ENCODE measurements around the gene ELOVL6.
A peak's percentile ranks its signal among the peaks of the same experiment; 100 is the strongest.
"Not testable (repeated sequence)": the region's sequence is repeated elsewhere in the genome, so short reads cannot be mapped to it uniquely, and the experiment has no call there.

ELOVL6 gene

DNA sequence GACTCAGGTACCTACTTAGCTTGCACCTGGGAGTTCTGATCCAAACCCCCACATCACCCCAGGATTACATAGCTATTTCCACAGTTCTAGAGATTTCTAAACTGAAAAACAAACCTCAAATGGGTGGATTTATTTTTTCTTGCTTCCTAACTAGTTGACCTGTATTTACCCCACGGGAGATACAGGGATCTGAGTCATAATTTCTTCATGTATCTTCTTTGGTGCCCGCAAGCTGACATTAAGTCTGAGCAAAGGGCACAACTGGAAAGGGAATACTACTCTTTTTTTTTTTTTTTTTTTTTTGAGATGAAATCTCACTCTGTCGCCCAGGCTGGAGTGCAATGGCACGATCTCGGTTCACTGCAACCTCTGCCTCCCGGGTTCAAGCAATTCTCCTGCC lies 10.0 kb upstream of the ELOVL6 start:
- Mint-ChIP-seq H3K27me3 (no peaks in the 10 kb centered on the region), H3K4me1 (ENCODE audit: low read depth) (peaks cover 2% of the 10 kb centered on the region), H3K4me3 (no peak overlapping the region), H3K27ac (no peak overlapping the region), H3K9me3 (no peaks in the 10 kb centered on the region), H3K36me3 (ENCODE audit: low read depth) (no peaks in the 10 kb centered on the region)
- DNase-seq: no peak

- H3K27ac Mint-ChIP-seq: no peak overlapping the region
- no peaks in the 10 kb centered on the region for H3K36me3 Mint-ChIP-seq (ENCODE audit: low read depth)
- H3K4me3 Mint-ChIP-seq: no peak overlapping the region
- no peaks in the 10 kb centered on the region for H3K27me3 Mint-ChIP-seq
- H3K4me1 Mint-ChIP-seq (ENCODE audit: low read depth): peaks cover 2% of the 10 kb centered on the region
- no peak for DNase-seq
- no peaks in the 10 kb centered on the region for H3K9me3 Mint-ChIP-seq
These were observed 8.8 kb upstream of the ELOVL6 start for GRCh38 chr4:110207233-110207632.

GRCh38 chr4:110202024-110202423 lies 3.6 kb upstream of the ELOVL6 start:
- Mint-ChIP-seq H3K9me3 (no peaks in the 10 kb centered on the region), H3K4me1 (ENCODE audit: low read depth) (peaks cover 10% of the 10 kb centered on the region), H3K27ac (no peak overlapping the region), H3K36me3 (ENCODE audit: low read depth) (peaks cover 10% of the 10 kb centered on the region), H3K27me3 (no peaks in the 10 kb centered on the region), H3K4me3 (no peak overlapping the region)
- no peak for DNase-seq

GRCh38 chr4:110201502-110201901 lies 3.1 kb upstream of the ELOVL6 start:
- Mint-ChIP-seq H3K27ac (no peak overlapping the region), H3K4me3 (no peak overlapping the region), H3K9me3 (no peaks in the 10 kb centered on the region), H3K4me1 (ENCODE audit: low read depth) (peaks cover 10% of the 10 kb centered on the region), H3K27me3 (no peaks in the 10 kb centered on the region), H3K36me3 (ENCODE audit: low read depth) (peaks cover 10% of the 10 kb centered on the region)
- DNase-seq: no peak

DNA sequence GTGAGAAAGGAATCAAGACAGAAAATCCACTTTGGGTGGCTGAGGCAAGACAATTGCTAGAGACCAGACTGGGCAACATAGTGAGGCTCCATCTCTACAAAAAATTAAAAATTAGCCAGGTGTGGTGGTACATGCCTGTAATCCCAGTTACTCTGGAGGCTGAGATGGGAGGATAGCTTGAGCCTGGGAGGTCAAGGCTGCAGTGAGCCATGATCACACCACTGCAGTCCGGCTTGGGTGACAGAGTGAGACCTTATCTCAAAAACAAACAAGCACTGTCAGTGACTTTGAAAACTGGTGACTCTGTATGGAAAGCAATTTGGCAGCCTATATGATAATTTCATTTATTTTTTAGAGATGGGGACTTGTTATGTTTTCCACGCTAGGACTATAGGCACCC lies 2.3 kb upstream of the ELOVL6 start:
- Mint-ChIP-seq H3K9me3 (no peaks in the 10 kb centered on the region), H3K4me1 (ENCODE audit: low read depth) (peaks cover 13% of the 10 kb centered on the region), H3K36me3 (ENCODE audit: low read depth) (peaks cover 14% of the 10 kb centered on the region), H3K27me3 (no peaks in the 10 kb centered on the region), H3K4me3 (no peak overlapping the region), H3K27ac (no peak overlapping the region)
- DNase-seq: no peak

GRCh38 chr4:110198049-110198434 lies 373 bp downstream of the ELOVL6 start:
- Mint-ChIP-seq H3K27ac (peak overlapping the region; percentile 94), H3K9me3 (no peaks in the 10 kb centered on the region), H3K4me3 (peak overlapping the region; percentile 86), H3K36me3 (ENCODE audit: low read depth) (peaks cover 20% of the 10 kb centered on the region), H3K27me3 (no peaks in the 10 kb centered on the region), H3K4me1 (ENCODE audit: low read depth) (peaks cover 34% of the 10 kb centered on the region)
- no peak for DNase-seq

DNA sequence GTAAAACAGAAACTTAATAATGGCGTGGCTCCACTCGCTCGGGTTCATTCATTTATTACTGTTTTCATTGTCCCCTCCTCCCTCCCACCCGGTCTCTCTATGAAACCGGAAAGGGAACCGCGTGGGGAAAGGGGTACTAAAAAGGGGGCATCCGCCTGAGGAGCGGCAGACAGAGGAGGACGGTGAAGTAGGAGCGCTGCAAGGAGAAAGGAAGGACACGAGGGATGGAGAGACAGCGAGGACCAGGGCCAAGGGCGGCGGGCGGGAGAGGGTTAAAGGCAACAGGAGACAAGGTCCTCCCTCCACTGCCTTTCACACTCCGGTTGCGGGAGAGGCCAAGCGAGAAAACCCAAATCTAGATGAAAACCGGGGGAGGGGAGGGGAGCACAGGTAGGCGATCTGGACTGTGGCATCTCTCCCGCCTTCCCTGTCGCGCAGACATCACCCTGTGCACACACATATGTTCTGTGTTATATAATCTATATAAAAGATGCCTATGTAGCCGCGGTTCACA lies 829 bp downstream of the ELOVL6 start:
- H3K27ac Mint-ChIP-seq: peak overlapping the region; percentile 94
- H3K27me3 Mint-ChIP-seq: no peaks in the 10 kb centered on the region
- peak; percentile 78 for DNase-seq
- peaks cover 39% of the 10 kb centered on the region for H3K4me1 Mint-ChIP-seq (ENCODE audit: low read depth)
- peaks cover 24% of the 10 kb centered on the region for H3K36me3 Mint-ChIP-seq (ENCODE audit: low read depth)
- H3K4me3 Mint-ChIP-seq: peak overlapping the region; percentile 86
- no peaks in the 10 kb centered on the region for H3K9me3 Mint-ChIP-seq

DNA sequence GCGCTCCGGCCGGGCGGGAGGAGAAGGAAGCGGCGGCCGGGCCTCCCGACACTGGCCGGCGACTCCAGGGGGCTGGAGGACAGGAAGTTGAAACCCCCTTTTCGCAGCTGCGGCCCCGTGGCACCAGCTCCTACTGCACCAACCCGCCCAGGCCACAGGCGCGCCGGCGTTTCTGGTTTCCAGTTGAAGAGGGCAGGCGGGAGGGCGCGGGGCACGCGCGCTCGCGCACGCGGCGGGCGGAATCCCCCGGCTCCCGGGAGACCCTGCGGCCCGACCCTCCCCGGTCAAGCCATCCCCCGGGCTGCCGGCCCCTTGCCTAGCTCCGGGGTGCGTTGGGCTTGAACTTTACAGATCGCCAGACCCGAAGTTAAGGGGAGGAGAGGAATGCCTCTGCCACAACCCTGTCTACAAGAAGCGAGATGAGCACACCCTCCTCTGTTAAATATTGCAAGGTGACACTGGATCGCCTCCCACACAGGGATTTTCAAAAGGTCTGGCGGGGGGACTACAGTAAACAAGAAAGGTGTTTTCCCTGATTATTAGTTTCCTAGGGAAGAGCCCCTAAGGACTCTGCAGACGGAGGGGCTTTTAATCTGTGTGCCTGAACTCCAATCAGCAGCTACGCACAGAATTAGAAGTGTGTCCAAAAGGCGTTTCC lies 1.4 kb downstream of the ELOVL6 start:
- H3K27ac Mint-ChIP-seq: peak overlapping the region; percentile 94
- peak; percentile 84 for DNase-seq

DNA sequence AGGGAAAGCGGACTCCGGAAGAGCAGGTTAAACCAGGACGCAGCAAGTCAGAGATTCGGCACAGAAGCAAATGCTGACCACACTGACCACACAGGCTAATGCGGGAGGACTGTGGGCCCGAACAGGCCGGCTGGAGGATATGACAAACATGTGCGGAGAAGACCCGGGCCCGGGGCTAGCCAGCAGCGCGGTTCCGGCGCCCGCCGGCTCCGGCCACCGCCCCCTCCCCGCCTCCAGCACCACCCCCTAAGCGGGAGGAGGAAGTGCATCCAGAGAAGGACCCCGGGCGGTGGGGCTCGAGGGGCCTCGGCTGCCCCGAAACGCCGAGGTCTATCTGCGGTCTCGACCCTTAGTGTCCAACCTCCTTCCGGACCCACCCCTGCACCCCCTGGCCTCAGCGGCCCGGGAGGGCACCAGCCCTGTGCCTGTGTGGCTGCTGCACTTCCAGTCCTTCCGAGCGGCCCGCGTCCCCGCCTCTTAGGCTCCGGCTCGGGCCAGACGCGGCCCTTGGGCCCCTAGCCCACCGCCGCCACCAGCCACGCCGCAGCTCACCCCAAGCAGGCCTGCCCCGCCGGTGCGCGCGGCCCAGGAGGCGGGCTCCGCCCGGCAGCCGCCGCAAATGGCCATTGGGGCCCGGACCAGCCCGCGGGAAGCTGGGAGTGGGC lies 2.1 kb downstream of the ELOVL6 start:
- peak; percentile 78 for DNase-seq
- Mint-ChIP-seq H3K27me3 (no peaks in the 10 kb centered on the region), H3K4me3 (peak overlapping the region; percentile 86), H3K9me3 (no peaks in the 10 kb centered on the region), H3K4me1 (ENCODE audit: low read depth) (peaks cover 41% of the 10 kb centered on the region), H3K36me3 (ENCODE audit: low read depth) (peaks cover 24% of the 10 kb centered on the region), H3K27ac (peak overlapping the region; percentile 95)

More for the DNA sequence above, 1.4 kb downstream of the ELOVL6 start:
- Mint-ChIP-seq H3K4me3 (peak overlapping the region; percentile 86), H3K27me3 (no peaks in the 10 kb centered on the region), H3K9me3 (no peaks in the 10 kb centered on the region), H3K36me3 (ENCODE audit: low read depth) (peaks cover 24% of the 10 kb centered on the region), H3K4me1 (ENCODE audit: low read depth) (peaks cover 41% of the 10 kb centered on the region)

- Mint-ChIP-seq H3K9me3 (no peaks in the 10 kb centered on the region), H3K27me3 (no peaks in the 10 kb centered on the region), H3K4me1 (ENCODE audit: low read depth) (peaks cover 41% of the 10 kb centered on the region), H3K36me3 (ENCODE audit: low read depth) (peaks cover 24% of the 10 kb centered on the region), H3K4me3 (peak overlapping the region; percentile 86), H3K27ac (peak overlapping the region; percentile 95)
- no peak for DNase-seq
These were observed 2.7 kb downstream of the ELOVL6 start for GRCh38 chr4:110195561-110196205.

- H3K9me3 Mint-ChIP-seq: no peaks in the 10 kb centered on the region
These were observed 4.3 kb downstream of the ELOVL6 start for GRCh38 chr4:110193822-110194761.

GRCh38 chr4:110193287-110193686 lies 5.1 kb downstream of the ELOVL6 start:
- Mint-ChIP-seq H3K36me3 (ENCODE audit: low read depth) (peaks cover 27% of the 10 kb centered on the region), H3K4me3 (peak overlapping the region; percentile 57), H3K4me1 (ENCODE audit: low read depth) (peaks cover 33% of the 10 kb centered on the region), H3K27ac (peak overlapping the region; percentile 94)
- not testable (repeated sequence) for H3K9me3 Mint-ChIP-seq, DNase-seq, H3K27me3 Mint-ChIP-seq

More at GRCh38 chr4:110193822-110194761, 4.3 kb downstream of the ELOVL6 start:
- H3K36me3 Mint-ChIP-seq (ENCODE audit: low read depth): peaks cover 27% of the 10 kb centered on the region
- H3K27me3 Mint-ChIP-seq: no peaks in the 10 kb centered on the region
- H3K27ac Mint-ChIP-seq: peak overlapping the region; percentile 94
- DNase-seq: peak; percentile 71
- peak overlapping the region; percentile 57 for H3K4me3 Mint-ChIP-seq
- peaks cover 39% of the 10 kb centered on the region for H3K4me1 Mint-ChIP-seq (ENCODE audit: low read depth)

DNA sequence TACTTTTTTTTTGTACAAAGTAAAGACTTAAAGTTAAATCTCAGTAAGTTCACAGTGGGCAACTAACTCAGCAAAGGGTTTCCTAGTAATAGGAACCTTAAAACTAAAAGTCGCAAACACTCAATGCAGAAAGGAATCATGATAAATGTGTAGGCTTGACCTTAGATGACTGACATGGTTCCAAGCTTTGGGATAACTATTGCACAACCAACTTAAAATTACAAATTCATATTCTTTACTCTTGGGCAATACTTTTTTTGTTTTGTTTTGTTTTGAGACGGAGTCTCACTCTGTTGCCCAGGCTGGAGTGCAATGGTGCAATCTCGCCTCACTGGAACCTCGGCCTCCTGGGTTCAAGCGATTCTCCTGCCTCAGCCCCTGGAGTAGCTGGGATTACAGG lies 8.2 kb downstream of the ELOVL6 start:
- H3K4me1 Mint-ChIP-seq (ENCODE audit: low read depth): peaks cover 26% of the 10 kb centered on the region
- H3K9me3 Mint-ChIP-seq: no peaks in the 10 kb centered on the region
- DNase-seq: no peak
- H3K27me3 Mint-ChIP-seq: no peaks in the 10 kb centered on the region
- no peak overlapping the region for H3K27ac Mint-ChIP-seq
- peaks cover 20% of the 10 kb centered on the region for H3K36me3 Mint-ChIP-seq (ENCODE audit: low read depth)
- no peak overlapping the region for H3K4me3 Mint-ChIP-seq

- Mint-ChIP-seq H3K4me1 (ENCODE audit: low read depth) (peaks cover 14% of the 10 kb centered on the region), H3K36me3 (ENCODE audit: low read depth) (peaks cover 18% of the 10 kb centered on the region), H3K4me3 (no peak overlapping the region), H3K9me3 (no peaks in the 10 kb centered on the region), H3K27ac (no peak overlapping the region), H3K27me3 (no peaks in the 10 kb centered on the region)
- DNase-seq: no peak
These were observed 10.3 kb downstream of the ELOVL6 start for GRCh38 chr4:110188113-110188512.

All from activated T-cell treated with anti-CD3 and anti-CD28 coated beads, Interleukin-2, amount 50 U/mL, for 24 hours (primary cell).